Activated T-cell treated with anti-CD3 and anti-CD28 coated beads, Interleukin-2, amount 50 U/mL, for 72 hours (primary cell): ENCODE data around the gene SLC38A10. TPM values are rescaled to one million over a fixed set of nuclear protein-coding genes. Genes with fewer than 3 reads are reported as not detected.

ENCODE experiments used
- ATAC-seq, 2 donors: fragments of 150-1000 bp; cut with Tn5 transposase; replicated peaks in 1 of 2; 2 replicates each; pipeline ENCODE4 v1.10.0; 2021; ENCODE audit warnings: moderate library complexity in 2 of 2, mild to moderate bottlenecking in 1 of 2
- DNase-seq, 2 donors: peaks; one replicate each; pipeline ENCODE4 v3.0.0; 2021 to 2022; ENCODE audit warnings: mixed read lengths in 1 of 2
- H3K27ac Mint-ChIP-seq: one replicate; pipeline ENCODE4 v1.8.0; 2022; ENCODE audit warnings: mild to moderate bottlenecking, moderate library complexity, mixed read lengths
- H3K27me3 Mint-ChIP-seq: one replicate; pipeline ENCODE4 v1.8.0; 2022; ENCODE audit warnings: low read depth, mixed read lengths
- H3K36me3 Mint-ChIP-seq, 2 donors: one replicate each; pipeline ENCODE4 v1.8.0; 2022; ENCODE audit warnings: mixed read lengths in 2 of 2, mild to moderate bottlenecking in 1 of 2; ENCODE audit not compliant: insufficient read depth in 2 of 2
- H3K4me1 Mint-ChIP-seq: one replicate; pipeline ENCODE4 v1.8.0; 2022; ENCODE audit warnings: low read depth, mixed read lengths
- H3K4me3 Mint-ChIP-seq, 2 donors: one replicate each; pipeline ENCODE4 v1.8.0; 2022; ENCODE audit warnings: mild to moderate bottlenecking in 2 of 2, mixed read lengths in 2 of 2, moderate library complexity in 2 of 2
- H3K9me3 Mint-ChIP-seq, 2 donors: one replicate each; pipeline ENCODE4 v1.8.0; 2022; ENCODE audit warnings: mixed read lengths in 2 of 2
- total RNA-seq, 2 donors: library from RNA; stranded (reverse); gene quantifications; one replicate each; pipeline ENCODE4 v1.2.3, GENCODE V29; 2022

The SLC38A10 gene
- 10 to 100 TPM; 49.8 to 63.6 TPM for total RNA-seq

DNA sequence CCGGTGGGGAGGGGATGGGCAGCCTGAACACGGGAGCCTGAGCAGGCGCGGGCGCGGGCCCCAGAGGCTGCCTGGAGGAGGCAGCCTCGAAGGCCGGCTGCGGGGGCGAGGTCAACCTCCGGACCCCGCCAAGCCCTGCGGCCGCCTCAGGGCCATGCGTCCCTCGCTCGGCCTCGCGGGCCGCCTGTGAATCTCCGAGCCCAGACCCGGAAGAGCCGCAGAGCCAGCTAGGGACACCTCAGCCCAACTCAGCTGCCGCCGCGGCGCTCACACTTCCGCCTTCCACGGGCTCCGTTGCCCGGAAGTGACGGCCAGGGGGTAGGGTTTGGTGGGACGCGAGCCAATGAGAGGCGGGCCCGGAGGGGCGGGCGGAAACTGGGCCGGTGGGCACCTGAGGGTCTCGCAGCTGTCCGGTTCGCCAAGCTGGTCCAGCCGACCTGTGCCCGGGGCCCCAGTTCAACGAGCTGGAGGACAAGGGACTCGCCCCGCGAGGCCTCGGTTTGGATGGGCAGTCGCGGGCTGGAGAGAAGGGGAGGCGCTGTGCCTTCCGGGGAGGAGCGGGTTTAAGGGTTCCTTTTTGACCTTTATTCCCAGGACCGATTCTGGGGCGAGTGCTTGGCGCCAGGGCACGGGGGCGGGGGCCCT lies at the start of gene SLC38A10:
TSS of gene SLC38A10 (minus strand) at position 277 of the 645 bp plus-strand sequence. CDS start 386 bp downstream, outside the sequence.
- Mint-ChIP-seq H3K27ac (peak within 1 kb of the TSS; percentile 92), H3K27me3 (no peaks in the 10 kb centered on the region), H3K9me3 (no peaks in the 10 kb centered on the region), H3K36me3 (peaks cover 3 to 4% of the 10 kb centered on the region in 2 donors), H3K4me1 (peaks cover 37% of the 10 kb centered on the region), H3K4me3 (peak within 1 kb of the TSS; percentile 97 to 98)
- ATAC-seq (peak; percentile 96 to 97), DNase-seq (peak; percentile 95 to 96)

DNA sequence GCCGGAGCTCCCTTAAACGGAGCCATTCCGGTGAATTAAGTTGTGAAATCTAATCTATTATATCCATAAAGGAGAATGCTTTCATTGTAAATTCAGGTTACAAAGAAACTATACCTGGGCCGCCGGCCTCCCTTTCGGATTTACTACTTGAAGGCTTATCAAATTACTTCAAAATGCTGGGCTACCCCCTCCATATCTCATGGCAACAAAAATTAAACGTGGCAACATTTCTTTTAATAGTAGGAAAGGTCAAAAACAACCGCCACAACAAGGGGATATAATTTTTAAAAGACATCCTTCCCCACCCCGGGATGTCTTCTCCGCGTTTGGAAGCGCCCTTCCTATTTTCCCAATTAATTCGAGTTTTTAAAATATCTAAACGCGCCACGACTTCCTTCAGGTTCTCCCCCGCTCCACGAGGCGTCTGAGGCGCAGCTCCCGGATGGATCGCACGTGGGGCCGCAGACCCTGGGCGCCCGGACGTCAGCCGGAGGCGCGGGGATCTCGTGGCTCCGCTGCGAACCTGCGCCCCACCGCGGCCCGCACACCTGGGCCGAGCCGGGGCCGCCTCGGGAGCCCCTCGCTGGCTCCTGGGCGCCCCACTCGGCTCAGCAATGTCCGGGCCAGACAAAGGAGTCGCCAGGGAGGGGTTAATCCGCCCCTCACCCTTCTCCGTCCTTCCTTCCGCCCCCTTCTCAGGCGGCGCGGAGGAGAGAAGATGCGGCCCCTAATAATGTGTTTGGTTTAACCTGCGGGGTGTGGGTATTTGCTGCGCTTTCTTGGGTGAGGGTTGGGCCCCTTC lies 47.4 kb upstream of the SLC38A10 start:
- H3K36me3 Mint-ChIP-seq = no peaks in the 10 kb centered on the region
- H3K4me1 Mint-ChIP-seq = peaks cover 7% of the 10 kb centered on the region
- DNase-seq = no peak
- H3K9me3 Mint-ChIP-seq = no peaks in the 10 kb centered on the region
- H3K4me3 Mint-ChIP-seq = no peak overlapping the region
- ATAC-seq = no peak
- peaks cover 41% of the 10 kb centered on the region for H3K27me3 Mint-ChIP-seq
- peak overlapping the region; percentile 87 for H3K27ac Mint-ChIP-seq

DNA sequence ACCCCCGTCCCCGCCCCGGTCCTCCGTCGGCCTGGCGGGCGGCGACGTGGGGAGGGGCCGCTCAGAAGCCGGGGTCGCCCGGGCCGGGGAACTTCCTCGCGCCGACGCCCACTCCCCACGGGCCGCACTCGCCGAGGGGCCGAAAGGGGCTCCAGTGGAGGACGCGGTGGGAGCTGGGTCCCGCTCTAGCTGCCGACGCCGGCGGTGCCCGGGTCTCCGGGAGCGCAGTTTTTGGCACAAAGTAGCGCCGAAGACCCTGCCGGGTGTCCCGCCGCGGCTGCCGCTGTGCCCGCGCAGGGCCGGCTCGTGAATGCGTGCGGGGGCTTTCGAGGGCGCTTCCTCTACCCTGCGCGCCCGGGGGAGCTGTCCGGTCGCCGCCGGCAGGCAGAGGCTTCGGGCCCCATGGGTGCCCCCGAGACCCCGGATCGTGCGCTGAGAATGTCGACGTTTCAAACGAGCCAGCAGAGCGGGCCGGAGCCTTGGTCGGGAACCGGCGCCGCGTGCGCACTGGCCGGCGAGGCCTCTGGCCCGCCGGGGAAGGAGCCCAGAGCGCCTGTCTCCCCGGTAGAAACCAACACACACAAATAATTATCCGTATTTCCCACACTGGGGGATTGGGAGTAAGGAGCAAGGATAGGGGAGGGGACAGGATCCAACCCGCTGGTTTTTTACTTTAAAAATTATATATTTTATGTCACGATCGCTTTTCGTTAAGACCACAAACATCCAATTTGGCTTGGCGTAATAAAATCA lies 46.6 kb upstream of the SLC38A10 start:
- Mint-ChIP-seq H3K4me1 (peaks cover 7% of the 10 kb centered on the region), H3K36me3 (no peaks in the 10 kb centered on the region), H3K27ac (no peak overlapping the region), H3K9me3 (no peaks in the 10 kb centered on the region), H3K27me3 (peaks cover 41% of the 10 kb centered on the region), H3K4me3 (no peak overlapping the region)
- ATAC-seq = no peak
- no peak for DNase-seq

DNA sequence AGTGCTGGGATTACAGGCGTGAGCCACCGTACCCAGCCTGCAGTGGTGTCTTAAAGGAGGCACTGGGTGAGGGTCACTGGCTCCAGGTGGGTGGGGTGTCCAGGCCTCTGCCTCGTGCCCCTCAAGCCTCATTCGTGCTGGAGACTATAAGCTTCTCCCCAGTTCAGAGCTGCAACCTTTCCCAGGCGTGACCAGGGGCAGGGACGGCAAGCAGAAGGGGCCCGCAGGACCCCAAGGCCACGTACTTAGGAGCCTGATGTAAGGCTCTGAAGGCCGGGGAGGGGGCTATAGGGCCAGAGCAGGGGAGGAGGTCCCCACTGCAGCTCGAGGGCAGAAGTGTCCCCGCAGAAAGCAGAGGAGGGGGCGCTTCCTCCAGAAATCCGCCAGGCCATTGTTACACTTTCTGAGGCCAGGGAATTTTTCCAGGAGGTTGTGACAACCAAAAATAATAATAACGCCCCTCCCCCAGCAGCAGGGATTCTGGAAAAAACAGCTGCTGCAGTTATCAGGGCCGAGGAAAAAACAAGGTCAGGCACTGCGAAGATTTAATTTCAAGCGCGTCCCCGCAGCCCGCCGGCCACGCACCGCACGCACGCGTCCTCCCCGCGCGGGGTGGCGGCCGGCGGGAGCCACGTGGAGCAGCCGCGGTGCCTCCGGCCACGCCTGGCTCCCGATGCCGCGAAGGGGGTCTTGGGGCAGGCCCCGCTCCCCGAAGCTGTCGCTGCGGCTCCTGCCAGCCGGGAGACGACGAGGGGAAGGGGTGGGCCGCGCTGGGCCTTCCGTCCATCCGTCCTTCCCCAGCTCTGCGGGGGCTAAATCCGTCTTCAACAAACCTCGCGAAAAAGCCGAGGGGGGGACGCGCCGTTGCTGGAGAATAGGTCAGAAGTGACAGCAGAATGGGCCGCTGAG lies 45.8 kb upstream of the SLC38A10 start:
- no peak for ATAC-seq
- peaks cover 41% of the 10 kb centered on the region for H3K27me3 Mint-ChIP-seq

DNA sequence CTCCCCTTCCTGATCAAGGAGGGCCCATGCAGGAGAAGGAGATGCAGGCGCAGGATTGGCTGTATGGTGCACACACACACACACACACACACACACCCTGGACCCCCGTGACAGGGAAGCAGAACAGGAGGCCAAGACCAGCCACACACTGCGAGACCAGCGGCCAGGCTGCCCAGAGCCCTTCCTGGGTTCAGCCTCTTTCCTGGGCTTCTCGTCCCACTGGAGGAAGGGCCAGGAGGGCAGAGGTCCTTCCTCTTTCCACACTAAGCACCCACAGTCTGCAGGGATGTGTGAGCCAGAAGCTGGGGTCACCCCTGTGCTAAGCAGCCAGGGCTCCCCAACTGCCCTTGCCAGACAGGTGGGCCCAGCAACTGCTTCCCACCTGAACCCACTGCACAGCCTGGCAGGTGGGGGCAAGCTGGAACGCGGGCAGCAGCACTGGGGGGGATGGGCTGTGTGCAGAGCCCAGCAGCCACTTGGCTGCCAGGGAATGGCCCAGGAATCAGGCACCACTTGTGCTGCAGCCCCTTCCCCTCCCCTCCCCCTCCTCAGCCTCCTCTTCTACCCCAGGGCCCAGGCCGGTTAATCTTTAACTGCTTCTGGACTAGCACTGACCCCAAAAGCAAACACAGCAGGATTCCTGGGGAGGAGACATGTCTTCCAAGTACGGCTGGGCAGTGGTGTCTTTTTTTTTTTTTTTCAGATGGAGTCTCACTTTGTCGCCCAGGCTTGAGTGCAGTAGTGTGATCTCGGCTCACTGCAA lies 44.6 kb upstream of the SLC38A10 start:
- ATAC-seq (no peak), DNase-seq (no peak)
- H3K27ac Mint-ChIP-seq = no peak overlapping the region
- H3K27me3 Mint-ChIP-seq = peaks cover 40% of the 10 kb centered on the region
- H3K4me1 Mint-ChIP-seq = peaks cover 7% of the 10 kb centered on the region
- no peaks in the 10 kb centered on the region for H3K36me3 Mint-ChIP-seq
- no peaks in the 10 kb centered on the region for H3K9me3 Mint-ChIP-seq
- H3K4me3 Mint-ChIP-seq = no peak overlapping the region

More for the DNA sequence above, 45.8 kb upstream of the SLC38A10 start:
- no peaks in the 10 kb centered on the region for H3K36me3 Mint-ChIP-seq
- no peaks in the 10 kb centered on the region for H3K9me3 Mint-ChIP-seq
- H3K4me1 Mint-ChIP-seq = peaks cover 7% of the 10 kb centered on the region
- peak overlapping the region; percentile 31 for H3K27ac Mint-ChIP-seq
- H3K4me3 Mint-ChIP-seq = no peak overlapping the region
- DNase-seq = no peak

DNA sequence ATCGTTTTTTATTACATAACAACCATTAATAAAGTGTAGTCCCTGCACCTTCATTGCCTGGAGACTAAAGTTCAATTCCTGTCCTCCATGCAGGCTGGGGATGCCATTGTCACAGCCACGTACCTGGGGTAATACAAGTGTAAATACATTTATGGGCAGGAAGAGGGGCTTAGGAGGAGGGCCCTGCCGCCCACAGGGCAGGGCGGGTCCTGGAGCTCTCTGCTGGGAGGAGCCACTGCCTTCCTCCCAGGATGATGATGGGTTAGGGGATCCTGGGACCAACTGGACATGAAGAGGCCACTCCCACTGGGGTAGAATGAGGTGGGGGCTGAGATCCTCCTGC lies 44.1 kb upstream of the SLC38A10 start:
- DNase-seq (no peak), ATAC-seq (no peak)
- Mint-ChIP-seq H3K4me3 (no peak overlapping the region), H3K27me3 (peaks cover 35% of the 10 kb centered on the region), H3K36me3 (no peaks in the 10 kb centered on the region), H3K27ac (no peak overlapping the region), H3K4me1 (peaks cover 1% of the 10 kb centered on the region), H3K9me3 (no peaks in the 10 kb centered on the region)

DNA sequence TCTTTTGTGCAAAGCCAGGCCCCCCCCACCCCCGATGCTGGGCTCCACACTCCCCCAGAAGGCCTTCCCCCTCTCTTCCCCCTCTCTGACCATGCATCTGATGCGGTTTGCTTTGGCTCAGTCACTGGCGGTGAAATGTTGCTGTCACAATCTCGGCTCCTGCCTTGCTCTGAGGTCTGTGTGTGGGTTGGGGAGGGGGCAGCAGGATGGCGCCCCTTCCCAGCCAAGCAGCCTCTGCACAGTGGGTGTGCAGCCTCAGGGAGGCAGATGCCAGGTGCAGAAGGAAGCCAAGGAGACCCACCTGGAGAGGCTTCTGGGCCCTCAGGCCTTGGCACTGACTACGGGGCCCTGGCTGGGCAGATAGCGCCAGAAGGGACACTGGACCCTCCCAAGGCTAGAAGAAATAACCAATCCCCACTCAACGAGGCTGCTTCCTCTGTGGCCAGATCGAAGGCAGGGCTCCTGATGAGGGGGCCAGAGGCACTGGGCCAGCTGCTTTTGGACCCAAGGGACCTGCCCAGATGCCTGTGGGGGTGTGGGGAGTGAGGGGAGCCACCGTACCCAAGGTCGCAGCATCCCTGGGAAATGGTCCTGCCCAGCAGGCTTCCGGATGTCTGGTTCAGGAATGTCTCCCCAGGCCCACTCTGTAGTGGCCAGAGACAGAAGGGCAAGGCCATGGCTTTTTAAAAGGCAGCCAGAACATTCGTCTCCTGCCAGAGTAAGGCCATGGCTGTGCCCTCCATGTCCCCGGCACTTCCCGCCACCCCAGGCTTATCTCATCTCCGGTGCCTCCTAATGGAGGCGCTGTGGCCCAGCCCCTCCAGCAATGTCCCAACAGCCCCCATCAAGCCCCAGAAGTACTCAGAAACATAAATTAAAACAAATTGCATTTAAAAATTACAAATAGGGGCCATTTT lies 43.4 kb upstream of the SLC38A10 start:
- Mint-ChIP-seq H3K4me3 (no peak overlapping the region), H3K4me1 (no peaks in the 10 kb centered on the region), H3K9me3 (no peaks in the 10 kb centered on the region), H3K27me3 (peaks cover 28% of the 10 kb centered on the region), H3K27ac (no peak overlapping the region), H3K36me3 (no peaks in the 10 kb centered on the region)
- DNase-seq = no peak
- ATAC-seq = no peak

DNA sequence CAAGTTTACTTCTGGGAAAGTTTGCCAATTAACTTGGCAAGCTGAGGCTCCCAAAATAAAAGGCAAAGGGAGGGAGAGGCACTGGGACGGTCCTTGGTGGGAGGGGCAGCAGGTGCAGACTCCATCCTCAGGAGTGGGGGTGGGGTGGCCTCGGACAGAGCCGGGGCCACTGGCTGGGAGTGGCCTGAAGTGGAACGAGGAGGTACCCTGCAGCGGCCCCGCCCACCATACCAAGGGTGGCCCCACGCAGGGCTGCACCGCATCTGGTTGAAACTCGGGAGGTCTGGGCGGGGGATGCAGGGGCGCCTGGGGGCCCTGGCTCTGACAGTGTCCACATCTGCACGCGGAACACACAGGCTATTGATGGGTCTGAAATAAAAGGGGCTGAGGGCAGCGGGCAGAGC lies 42.4 kb upstream of the SLC38A10 start:
- Mint-ChIP-seq H3K4me1 (no peaks in the 10 kb centered on the region), H3K4me3 (no peak overlapping the region), H3K9me3 (no peaks in the 10 kb centered on the region), H3K27ac (no peak overlapping the region), H3K36me3 (no peaks in the 10 kb centered on the region), H3K27me3 (peaks cover 23% of the 10 kb centered on the region)
- no peak for DNase-seq
- no peak for ATAC-seq

DNA sequence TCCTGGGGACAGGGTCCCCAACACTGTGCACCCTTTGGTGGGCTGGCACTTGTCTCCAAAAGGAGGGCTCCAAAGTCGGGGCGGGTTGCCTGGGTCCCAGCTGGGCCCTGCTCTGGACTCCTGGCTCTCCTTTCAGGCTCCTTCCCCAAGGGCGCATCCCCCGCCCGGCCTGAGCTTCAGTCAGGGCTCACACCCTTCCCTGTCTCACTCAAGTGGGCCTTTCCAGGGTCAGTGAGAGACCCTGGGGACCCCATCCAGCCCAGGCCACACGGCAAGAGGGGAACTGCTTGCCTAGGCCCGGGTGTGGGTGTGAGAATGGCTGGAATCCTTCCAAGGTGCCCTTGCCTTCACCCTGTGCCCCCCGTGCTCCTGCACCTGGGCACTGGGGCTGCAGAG lies 41.8 kb upstream of the SLC38A10 start:
- Mint-ChIP-seq H3K4me3 (no peak overlapping the region), H3K27ac (no peak overlapping the region), H3K9me3 (no peaks in the 10 kb centered on the region), H3K27me3 (peaks cover 18% of the 10 kb centered on the region), H3K36me3 (no peaks in the 10 kb centered on the region), H3K4me1 (no peaks in the 10 kb centered on the region)
- ATAC-seq (no peak), DNase-seq (no peak)

DNA sequence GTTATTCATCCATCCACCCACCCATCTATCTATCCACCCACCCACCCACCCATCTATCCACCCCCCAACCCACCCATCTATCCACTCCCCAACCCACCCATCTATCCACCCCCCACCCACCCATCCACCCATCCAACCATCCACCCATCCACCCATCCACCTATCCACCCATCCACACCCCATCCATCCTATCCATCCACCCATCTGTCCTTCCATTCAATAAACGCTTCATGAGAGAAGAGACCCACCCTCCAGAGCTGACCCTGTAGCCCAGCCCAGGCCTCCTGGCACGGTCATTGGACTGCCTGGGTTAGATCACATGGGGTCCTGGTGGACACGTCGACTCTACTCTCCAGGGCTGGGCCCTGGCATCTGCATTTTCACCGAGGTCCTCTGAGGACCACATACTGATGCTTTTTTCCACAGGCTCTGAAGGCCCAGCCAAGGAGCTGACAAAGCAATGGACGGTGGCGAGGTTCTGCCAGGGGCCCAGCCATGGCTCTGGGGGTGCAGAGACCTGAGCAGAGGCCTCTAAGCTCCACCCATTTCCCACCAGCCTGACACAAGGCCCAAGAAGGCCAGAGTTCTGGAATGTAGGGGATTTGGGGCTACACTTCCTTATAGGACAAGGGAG lies 41.3 kb upstream of the SLC38A10 start:
- Mint-ChIP-seq H3K4me1 (no peaks in the 10 kb centered on the region), H3K9me3 (no peaks in the 10 kb centered on the region), H3K4me3 (no peak overlapping the region), H3K27me3 (peaks cover 18% of the 10 kb centered on the region), H3K27ac (no peak overlapping the region), H3K36me3 (no peaks in the 10 kb centered on the region)
- no peak for ATAC-seq
- no peak for DNase-seq

DNA sequence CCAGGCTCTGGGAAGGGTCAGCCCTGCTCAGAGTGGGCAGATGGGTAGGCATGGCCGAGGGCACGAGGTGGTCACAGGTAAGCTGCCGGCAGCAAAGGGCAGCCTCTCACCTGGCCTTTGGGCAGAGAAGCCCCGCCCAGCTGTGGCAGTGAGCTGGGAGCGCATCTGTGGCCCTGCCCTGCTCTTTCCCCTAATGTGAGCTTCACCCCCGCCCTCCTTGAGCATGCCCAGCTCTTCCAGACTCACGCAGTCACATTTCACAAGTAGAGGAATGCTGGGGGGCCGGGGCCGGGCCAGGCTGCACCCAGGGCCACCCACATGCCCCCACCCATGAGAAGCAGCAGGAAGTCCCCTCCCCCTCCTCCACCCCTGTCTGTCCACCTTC lies 40.7 kb upstream of the SLC38A10 start:
- no peaks in the 10 kb centered on the region for H3K36me3 Mint-ChIP-seq
- H3K27me3 Mint-ChIP-seq = peaks cover 18% of the 10 kb centered on the region
- DNase-seq (no peak), ATAC-seq (no peak)
- no peak overlapping the region for H3K27ac Mint-ChIP-seq
- H3K9me3 Mint-ChIP-seq = no peaks in the 10 kb centered on the region
- no peak overlapping the region for H3K4me3 Mint-ChIP-seq
- no peaks in the 10 kb centered on the region for H3K4me1 Mint-ChIP-seq
